Lower lobe of right lung (tissue), 2 donors: ENCODE data around the gene RRAS. TPM values are rescaled to one million over a fixed set of nuclear protein-coding genes. Genes with fewer than 3 reads are reported as not detected.

Experiments used
- ATAC-seq, 2 donors: fragments of 200-7000 bp; cut with Tn5 transposase; one replicate each; pipeline ENCODE4 v1.9.1; 2020 to 2022; ENCODE audit warnings: mild to moderate bottlenecking in 2 of 2, moderate library complexity in 2 of 2
- DNase-seq: peaks from one replicate; pipeline ENCODE4 v3.0.0-alpha.2; 2020
- H3K27ac ChIP-seq: fragments of 200-600 bp; one replicate; pipeline ENCODE4 v1.8.0; 2022
- H3K27me3 ChIP-seq: fragments of 200-600 bp; one replicate; pipeline ENCODE4 v1.8.0; 2022; ENCODE audit warnings: low read depth
- H3K36me3 ChIP-seq: fragments of 200-600 bp; one replicate; pipeline ENCODE4 v1.8.0; 2022; ENCODE audit warnings: mild to moderate bottlenecking
- H3K4me1 ChIP-seq: fragments of 200-600 bp; one replicate; pipeline ENCODE4 v1.8.0; 2022
- H3K4me3 ChIP-seq: fragments of 200-600 bp; one replicate; pipeline ENCODE4 v1.8.0; 2022; ENCODE audit warnings: mild to moderate bottlenecking
- H3K9me3 ChIP-seq: fragments of 200-600 bp; one replicate; pipeline ENCODE4 v1.8.0; 2022
- intact Hi-C: fragments of 100-400 bp; cut with DNase I; formaldehyde crosslinking; loops from one replicate; pipeline ENCODE4 v1.11.0; 2022
- total RNA-seq: library from RNA; stranded (reverse); fragmentation: NEBNext Ultra II Directional; extraction: Animal tissue kit (Norgen Biotek cat#: 25700); gene quantifications from one replicate; pipeline ENCODE4 v1.2.1, GENCODE V29; 2021
- TF ChIP-seq, protein P1 (sequence below): fragments of 200-600 bp; IDR thresholded peaks from one replicate; pipeline ENCODE4 v1.8.0; 2022; ENCODE audit warnings: antibody characterized with exemption, mild to moderate bottlenecking
- donor health status: DM: no; HTN: yes; CAD: no; lungs with severe emphysema.

Gene RRAS
- total RNA-seq, 1 donor from 2014 or later: 114 TPM

- ATAC-seq: no peak
- peaks cover 37% of the 10 kb centered on the region for H3K36me3 ChIP-seq
- no peak for DNase-seq
- TF ChIP-seq, protein P1, sequence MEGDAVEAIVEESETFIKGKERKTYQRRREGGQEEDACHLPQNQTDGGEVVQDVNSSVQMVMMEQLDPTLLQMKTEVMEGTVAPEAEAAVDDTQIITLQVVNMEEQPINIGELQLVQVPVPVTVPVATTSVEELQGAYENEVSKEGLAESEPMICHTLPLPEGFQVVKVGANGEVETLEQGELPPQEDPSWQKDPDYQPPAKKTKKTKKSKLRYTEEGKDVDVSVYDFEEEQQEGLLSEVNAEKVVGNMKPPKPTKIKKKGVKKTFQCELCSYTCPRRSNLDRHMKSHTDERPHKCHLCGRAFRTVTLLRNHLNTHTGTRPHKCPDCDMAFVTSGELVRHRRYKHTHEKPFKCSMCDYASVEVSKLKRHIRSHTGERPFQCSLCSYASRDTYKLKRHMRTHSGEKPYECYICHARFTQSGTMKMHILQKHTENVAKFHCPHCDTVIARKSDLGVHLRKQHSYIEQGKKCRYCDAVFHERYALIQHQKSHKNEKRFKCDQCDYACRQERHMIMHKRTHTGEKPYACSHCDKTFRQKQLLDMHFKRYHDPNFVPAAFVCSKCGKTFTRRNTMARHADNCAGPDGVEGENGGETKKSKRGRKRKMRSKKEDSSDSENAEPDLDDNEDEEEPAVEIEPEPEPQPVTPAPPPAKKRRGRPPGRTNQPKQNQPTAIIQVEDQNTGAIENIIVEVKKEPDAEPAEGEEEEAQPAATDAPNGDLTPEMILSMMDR: no peak
- H3K4me1 ChIP-seq: peaks cover 19% of the 10 kb centered on the region
- no peaks in the 10 kb centered on the region for H3K27me3 ChIP-seq
- H3K4me3 ChIP-seq: peak overlapping the region; percentile 72
- H3K27ac ChIP-seq: peak overlapping the region; percentile 89
- intact Hi-C loops: no loop called here
- H3K9me3 ChIP-seq: no peaks in the 10 kb centered on the region
Measured at GRCh38 chr19:49592486-49593232, 47.3 kb downstream of the RRAS start.

GRCh38 chr19:49591731-49592485 lies 48.0 kb downstream of the RRAS start:
- Histone ChIP-seq H3K36me3 (peaks cover 30% of the 10 kb centered on the region), H3K4me3 (peak overlapping the region; percentile 72), H3K9me3 (no peaks in the 10 kb centered on the region), H3K27ac (peak overlapping the region; percentile 89), H3K27me3 (no peaks in the 10 kb centered on the region), H3K4me1 (peaks cover 19% of the 10 kb centered on the region)
- TF ChIP-seq, protein P1: no peak
- ATAC-seq (no peak), DNase-seq (peak; percentile 66)
- intact Hi-C loops: no loop called here

GRCh38 chr19:49590971-49591730 lies 48.8 kb downstream of the RRAS start, which contains the start of gene PRR12:
PRR12 (plus strand) TSS chr19:49591182; CDS start chr19:49591655, 473 bp downstream.
- peaks cover 19% of the 10 kb centered on the region for H3K4me1 ChIP-seq
- H3K27me3 ChIP-seq: no peaks in the 10 kb centered on the region
- ATAC-seq: peak; percentile 77 to 78
- peak within 1 kb of the TSS; percentile 89 for H3K27ac ChIP-seq
- TF ChIP-seq, protein P1: no peak
- intact Hi-C loops: no loop called here
- peak within 1 kb of the TSS; percentile 72 for H3K4me3 ChIP-seq
- no peaks in the 10 kb centered on the region for H3K9me3 ChIP-seq
- DNase-seq: peak; percentile 74
- H3K36me3 ChIP-seq: peaks cover 25% of the 10 kb centered on the region

GRCh38 chr19:49590071-49590970 lies 49.6 kb downstream of the RRAS start:
- peak overlapping the region; percentile 89 for H3K27ac ChIP-seq
- TF ChIP-seq, protein P1: peak; percentile 21
- peaks cover 17% of the 10 kb centered on the region for H3K36me3 ChIP-seq
- H3K27me3 ChIP-seq: no peaks in the 10 kb centered on the region
- H3K9me3 ChIP-seq: no peaks in the 10 kb centered on the region
- peaks cover 19% of the 10 kb centered on the region for H3K4me1 ChIP-seq
- DNase-seq: peak; percentile 99
- ATAC-seq: peak; percentile 90 to 95
- intact Hi-C loops: no loop called here
- H3K4me3 ChIP-seq: peak overlapping the region; percentile 72
